Mesodermal cell (in vitro differentiated cells): ENCODE results near the gene REXO4.

ENCODE experiments used
- H3K27ac ChIP-seq: 2 replicates; pipeline ENCODE4 v1.7.0; 2013; ENCODE audit warnings: mild to moderate bottlenecking, low read depth, low read length, moderate library complexity; ENCODE audit not compliant: severe bottlenecking
- H3K36me3 ChIP-seq: 2 replicates; pipeline ENCODE4 v1.7.1; 2013; ENCODE audit warnings: mild to moderate bottlenecking, low read length, moderate library complexity; ENCODE audit not compliant: control insufficient read depth, insufficient read depth
- H3K4me1 ChIP-seq: one replicate; pipeline ENCODE4 v1.7.1; 2013; ENCODE audit warnings: mild to moderate bottlenecking, low read length; ENCODE audit not compliant: insufficient read depth, control insufficient read depth, poor library complexity, severe bottlenecking
- H3K4me3 ChIP-seq: 2 replicates; pipeline ENCODE4 v1.7.0; 2013; ENCODE audit warnings: low read length, control low read depth, mild to moderate bottlenecking; ENCODE audit not compliant: insufficient read depth, poor library complexity, severe bottlenecking; ENCODE audit errors: extremely low read depth
- H3K9me3 ChIP-seq: 2 replicates; pipeline ENCODE4 v1.7.1; 2013; ENCODE audit warnings: mild to moderate bottlenecking, low read length, moderate library complexity; ENCODE audit not compliant: control insufficient read depth
- WGBS, 2 experiments: methylation state at CpG; one replicate each; pipeline ENCODE4 v1.1.5; 2013; ENCODE audit warnings: missing lambda C conversion rate in 2 of 2; ENCODE audit not compliant: insufficient coverage in 2 of 2; 5-methylcytosine and 5-hydroxymethylcytosine counted together

The REXO4 gene

GRCh38 chr9:133375724-133376654 lies 41.8 kb downstream of the REXO4 start, which contains the start of the genes STKLD1 and SURF4:
Gene STKLD1 (plus strand): TSS chr9:133376366. CDS start chr9:133376474, 108 bp downstream.
Gene SURF4 (minus strand): TSS chr9:133376060. CDS start chr9:133375969, 91 bp downstream.
- Histone ChIP-seq H3K4me1 (peaks cover 7% of the 10 kb centered on the region), H3K36me3 (peaks cover 34% of the 10 kb centered on the region), H3K9me3 (no peaks in the 10 kb centered on the region), H3K27ac (peak within 1 kb of the TSS; percentile 99), H3K4me3 (peak within 1 kb of the TSS; percentile 87)
- 2 to 3% methylated on average over 80 to 109 of the region's 120 CpGs for WGBS, 2 experiments

GRCh38 chr9:133375116-133375723 lies 42.6 kb downstream of the REXO4 start:
- Histone ChIP-seq H3K4me3 (peak overlapping the region; percentile 87), H3K9me3 (no peaks in the 10 kb centered on the region), H3K27ac (peak overlapping the region; percentile 99), H3K4me1 (peaks cover 7% of the 10 kb centered on the region), H3K36me3 (peaks cover 42% of the 10 kb centered on the region)
- WGBS, 2 experiments = 0% methylated on average over 25 to 32 of the region's 39 CpGs

- Histone ChIP-seq H3K9me3 (no peaks in the 10 kb centered on the region), H3K4me3 (peak overlapping the region; percentile 87), H3K4me1 (peaks cover 7% of the 10 kb centered on the region), H3K27ac (peak overlapping the region; percentile 99), H3K36me3 (peaks cover 47% of the 10 kb centered on the region)
- 31 to 40% methylated on average over 9 to 10 of the region's 12 CpGs for WGBS, 2 experiments
These were observed 43.1 kb downstream of the REXO4 start for GRCh38 chr9:133374612-133375115.

DNA sequence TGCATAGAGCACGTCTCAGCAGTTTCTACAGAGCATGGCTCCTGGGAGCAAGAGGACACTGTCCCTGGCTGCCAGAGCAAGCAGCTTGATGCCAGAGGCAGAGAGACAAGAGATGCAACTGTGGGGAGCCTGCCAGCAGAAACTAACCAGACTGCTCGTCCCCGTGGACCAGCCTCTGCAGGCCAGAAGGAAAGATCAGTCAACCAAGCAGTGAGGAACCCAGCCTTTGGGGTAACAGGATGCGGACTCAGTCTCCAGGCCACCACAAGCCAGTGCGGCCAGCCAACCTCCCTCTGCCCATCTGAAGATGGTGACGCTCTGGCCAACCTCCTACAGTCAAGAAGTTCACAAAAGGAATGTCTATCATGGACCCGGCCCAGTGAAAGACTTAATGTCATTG lies 45.7 kb downstream of the REXO4 start:
- H3K36me3 ChIP-seq = peaks cover 72% of the 10 kb centered on the region
- H3K9me3 ChIP-seq = no peaks in the 10 kb centered on the region
- H3K27ac ChIP-seq = no peak overlapping the region
- WGBS, 2 experiments = 93 to 100% methylated on average over 4 to 5 of the region's 7 CpGs
- H3K4me1 ChIP-seq = peaks cover 7% of the 10 kb centered on the region
- H3K4me3 ChIP-seq = no peak overlapping the region

DNA sequence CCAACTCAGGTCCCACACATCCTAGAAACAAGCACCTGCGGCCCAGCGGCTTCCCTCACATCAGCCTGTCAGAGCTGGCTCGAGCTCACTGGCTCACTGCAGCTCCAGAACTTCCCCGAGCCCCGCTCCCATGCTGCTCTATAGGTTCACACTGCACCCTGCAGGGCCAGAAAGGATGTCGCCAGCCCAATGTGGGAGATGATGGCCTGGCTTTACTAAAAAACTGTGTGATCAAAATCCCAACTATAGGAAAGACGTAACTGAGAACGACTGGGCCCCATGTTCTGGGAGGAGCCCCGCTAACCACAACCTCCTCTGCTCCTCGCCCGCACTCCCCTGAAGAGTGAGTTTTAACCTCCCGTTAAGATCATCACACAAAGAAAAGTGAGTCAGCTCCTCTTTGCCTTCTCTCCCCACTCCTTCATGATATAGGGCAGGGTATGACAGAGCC lies 46.5 kb downstream of the REXO4 start:
- Histone ChIP-seq H3K4me1 (peaks cover 7% of the 10 kb centered on the region), H3K27ac (no peak overlapping the region), H3K4me3 (no peak overlapping the region), H3K9me3 (no peaks in the 10 kb centered on the region), H3K36me3 (peaks cover 79% of the 10 kb centered on the region)
- 87 to 93% methylated on average over 11 to 12 of the region's 12 CpGs for WGBS, 2 experiments

DNA sequence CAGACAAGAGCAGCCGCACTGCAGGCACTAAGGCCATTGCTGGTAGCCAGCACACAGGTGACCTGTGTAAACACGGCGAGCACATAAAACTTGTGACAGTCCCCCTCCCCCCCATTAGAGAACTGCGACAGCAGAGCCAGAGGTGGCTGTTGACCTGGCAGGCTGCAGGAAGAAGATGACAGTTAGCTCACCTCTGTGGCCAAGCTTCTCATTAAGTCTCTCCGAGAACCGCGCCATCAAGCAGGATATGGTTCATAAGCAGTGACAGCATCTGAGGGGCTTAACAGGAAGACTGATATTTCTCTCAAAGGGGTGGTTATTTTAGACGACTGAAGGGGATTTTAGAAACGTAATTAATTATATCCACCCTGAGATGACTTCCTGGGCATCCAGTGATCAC lies 47.1 kb downstream of the REXO4 start:
- Histone ChIP-seq H3K36me3 (peaks cover 85% of the 10 kb centered on the region), H3K4me3 (no peak overlapping the region), H3K27ac (no peak overlapping the region), H3K9me3 (no peaks in the 10 kb centered on the region), H3K4me1 (peaks cover 7% of the 10 kb centered on the region)
- WGBS, 2 experiments = 92 to 96% methylated on average over 4 of the region's 9 CpGs

GRCh38 chr9:133369933-133370332 lies 47.9 kb downstream of the REXO4 start:
- no peaks in the 10 kb centered on the region for H3K9me3 ChIP-seq
- H3K27ac ChIP-seq = no peak overlapping the region
- H3K36me3 ChIP-seq = peaks cover 93% of the 10 kb centered on the region
- H3K4me1 ChIP-seq = peaks cover 7% of the 10 kb centered on the region
- 92 to 99% methylated on average over 7 of the region's 7 CpGs for WGBS, 2 experiments
- no peak overlapping the region for H3K4me3 ChIP-seq

GRCh38 chr9:133369422-133369821 lies 48.4 kb downstream of the REXO4 start:
- Histone ChIP-seq H3K27ac (no peak overlapping the region), H3K9me3 (no peaks in the 10 kb centered on the region), H3K36me3 (peaks cover 98% of the 10 kb centered on the region), H3K4me3 (no peak overlapping the region), H3K4me1 (peaks cover 7% of the 10 kb centered on the region)
- 86 to 87% methylated on average over 1 to 6 of the region's 6 CpGs for WGBS, 2 experiments

- peaks cover 98% of the 10 kb centered on the region for H3K36me3 ChIP-seq
- H3K27ac ChIP-seq = no peak overlapping the region
- WGBS, 2 experiments = 96 to 97% methylated on average over 14 to 15 of the region's 18 CpGs
- H3K4me1 ChIP-seq = peaks cover 7% of the 10 kb centered on the region
- no peaks in the 10 kb centered on the region for H3K9me3 ChIP-seq
- no peak overlapping the region for H3K4me3 ChIP-seq
These were observed 49.4 kb downstream of the REXO4 start for GRCh38 chr9:133368249-133368881.

- no peak overlapping the region for H3K4me3 ChIP-seq
- peaks cover 7% of the 10 kb centered on the region for H3K4me1 ChIP-seq
- H3K9me3 ChIP-seq = no peaks in the 10 kb centered on the region
- peaks cover 98% of the 10 kb centered on the region for H3K36me3 ChIP-seq
- H3K27ac ChIP-seq = no peak overlapping the region
- WGBS, 2 experiments = 91 to 97% methylated on average over 9 to 10 of the region's 10 CpGs
These were observed 50.0 kb downstream of the REXO4 start for GRCh38 chr9:133367778-133368177.
